ENCODE measurements around the gene FAS. TPM values are rescaled to one million over a fixed set of nuclear protein-coding genes. Genes with fewer than 3 reads are reported as not detected.
A peak's percentile ranks its signal among the peaks of the same experiment; 100 is the strongest.

Gene FAS
- total RNA-seq, 2 donors from 2014 or later = 105 to 121 TPM

GRCh38 chr10:89025453-89025852, 34.9 kb downstream of the FAS start:
- Mint-ChIP-seq H3K36me3 (ENCODE audit: low read depth) (peaks cover 48% of the 10 kb centered on the region), H3K9me3 (no peaks in the 10 kb centered on the region), H3K4me3 (no peak overlapping the region), H3K27me3 (no peaks in the 10 kb centered on the region), H3K27ac (no peak overlapping the region), H3K4me1 (no peaks in the 10 kb centered on the region)
- no peak for ATAC-seq (replicated peaks)

GRCh38 chr10:89029181-89029580, 38.6 kb downstream of the FAS start:
- no peaks in the 10 kb centered on the region for H3K9me3 Mint-ChIP-seq
- ATAC-seq (replicated peaks) = no peak
- H3K36me3 Mint-ChIP-seq (ENCODE audit: low read depth) = peaks cover 11% of the 10 kb centered on the region
- H3K27ac Mint-ChIP-seq = no peak overlapping the region
- no peak overlapping the region for H3K4me3 Mint-ChIP-seq
- H3K27me3 Mint-ChIP-seq = no peaks in the 10 kb centered on the region
- H3K4me1 Mint-ChIP-seq = peaks cover 16% of the 10 kb centered on the region

- H3K9me3 Mint-ChIP-seq = no peaks in the 10 kb centered on the region
- H3K4me1 Mint-ChIP-seq = peaks cover 16% of the 10 kb centered on the region
- H3K36me3 Mint-ChIP-seq (ENCODE audit: low read depth) = peaks cover 4% of the 10 kb centered on the region
- ATAC-seq (replicated peaks) = peak; percentile 55
- no peaks in the 10 kb centered on the region for H3K27me3 Mint-ChIP-seq
- H3K4me3 Mint-ChIP-seq = no peak overlapping the region
- H3K27ac Mint-ChIP-seq = no peak overlapping the region
Observed at GRCh38 chr10:89029785-89030437, 39.3 kb downstream of the FAS start.

GRCh38 chr10:89030791-89031190, 40.2 kb downstream of the FAS start:
- H3K27me3 Mint-ChIP-seq = no peaks in the 10 kb centered on the region
- H3K36me3 Mint-ChIP-seq (ENCODE audit: low read depth) = no peaks in the 10 kb centered on the region
- no peak overlapping the region for H3K4me3 Mint-ChIP-seq
- H3K4me1 Mint-ChIP-seq = peaks cover 16% of the 10 kb centered on the region
- ATAC-seq (replicated peaks) = no peak
- H3K9me3 Mint-ChIP-seq = no peaks in the 10 kb centered on the region
- H3K27ac Mint-ChIP-seq = no peak overlapping the region

GRCh38 chr10:89032141-89032891, 41.7 kb downstream of the FAS start:
- no peaks in the 10 kb centered on the region for H3K27me3 Mint-ChIP-seq
- H3K27ac Mint-ChIP-seq = peak overlapping the region; percentile 2
- ATAC-seq (replicated peaks) = peak; percentile 95
- no peaks in the 10 kb centered on the region for H3K9me3 Mint-ChIP-seq
- peak overlapping the region; percentile 40 for H3K4me3 Mint-ChIP-seq
- no peaks in the 10 kb centered on the region for H3K36me3 Mint-ChIP-seq (ENCODE audit: low read depth)
- H3K4me1 Mint-ChIP-seq = peaks cover 16% of the 10 kb centered on the region

GRCh38 chr10:89035461-89035860, 44.9 kb downstream of the FAS start:
- no peak overlapping the region for H3K4me3 Mint-ChIP-seq
- no peak for ATAC-seq (replicated peaks)
- no peaks in the 10 kb centered on the region for H3K9me3 Mint-ChIP-seq
- H3K36me3 Mint-ChIP-seq (ENCODE audit: low read depth) = peaks cover 5% of the 10 kb centered on the region
- no peaks in the 10 kb centered on the region for H3K27me3 Mint-ChIP-seq
- H3K27ac Mint-ChIP-seq = no peak overlapping the region
- peaks cover 16% of the 10 kb centered on the region for H3K4me1 Mint-ChIP-seq

GRCh38 chr10:89037096-89037495, 46.5 kb downstream of the FAS start:
- Mint-ChIP-seq H3K27ac (no peak overlapping the region), H3K36me3 (ENCODE audit: low read depth) (peaks cover 18% of the 10 kb centered on the region), H3K9me3 (no peaks in the 10 kb centered on the region), H3K4me1 (peaks cover 6% of the 10 kb centered on the region), H3K4me3 (no peak overlapping the region), H3K27me3 (no peaks in the 10 kb centered on the region)
- no peak for ATAC-seq (replicated peaks)

- Mint-ChIP-seq H3K27me3 (no peaks in the 10 kb centered on the region), H3K27ac (no peak overlapping the region), H3K9me3 (no peaks in the 10 kb centered on the region), H3K4me3 (no peak overlapping the region), H3K36me3 (ENCODE audit: low read depth) (peaks cover 43% of the 10 kb centered on the region), H3K4me1 (peaks cover 7% of the 10 kb centered on the region)
- ATAC-seq (replicated peaks) = no peak
Observed at GRCh38 chr10:89042562-89042961, 52.0 kb downstream of the FAS start.

- Mint-ChIP-seq H3K4me3 (no peak overlapping the region), H3K27me3 (no peaks in the 10 kb centered on the region), H3K36me3 (ENCODE audit: low read depth) (peaks cover 47% of the 10 kb centered on the region), H3K9me3 (no peaks in the 10 kb centered on the region), H3K4me1 (peaks cover 7% of the 10 kb centered on the region), H3K27ac (no peak overlapping the region)
- ATAC-seq (replicated peaks) = no peak
Observed at GRCh38 chr10:89043052-89043451, 52.5 kb downstream of the FAS start.

- peaks cover 31% of the 10 kb centered on the region for H3K36me3 Mint-ChIP-seq (ENCODE audit: low read depth)
- no peaks in the 10 kb centered on the region for H3K9me3 Mint-ChIP-seq
- ATAC-seq (replicated peaks) = no peak
- H3K27ac Mint-ChIP-seq = no peak overlapping the region
- no peaks in the 10 kb centered on the region for H3K27me3 Mint-ChIP-seq
- H3K4me3 Mint-ChIP-seq = no peak overlapping the region
- H3K4me1 Mint-ChIP-seq = peaks cover 7% of the 10 kb centered on the region
Observed at GRCh38 chr10:89047397-89047796, 56.8 kb downstream of the FAS start.

- H3K4me1 Mint-ChIP-seq = no peaks in the 10 kb centered on the region
- H3K9me3 Mint-ChIP-seq = no peaks in the 10 kb centered on the region
- H3K4me3 Mint-ChIP-seq = no peak overlapping the region
- no peaks in the 10 kb centered on the region for H3K27me3 Mint-ChIP-seq
- ATAC-seq (replicated peaks) = no peak
- H3K27ac Mint-ChIP-seq = no peak overlapping the region
- peaks cover 15% of the 10 kb centered on the region for H3K36me3 Mint-ChIP-seq (ENCODE audit: low read depth)
Observed at GRCh38 chr10:89051593-89051992, 61.0 kb downstream of the FAS start.

- H3K36me3 Mint-ChIP-seq (ENCODE audit: low read depth) = peaks cover under 1% of the 10 kb centered on the region
- no peak overlapping the region for H3K4me3 Mint-ChIP-seq
- no peaks in the 10 kb centered on the region for H3K4me1 Mint-ChIP-seq
- no peak for ATAC-seq (replicated peaks)
- no peak overlapping the region for H3K27ac Mint-ChIP-seq
- H3K9me3 Mint-ChIP-seq = no peaks in the 10 kb centered on the region
- no peaks in the 10 kb centered on the region for H3K27me3 Mint-ChIP-seq
Observed at GRCh38 chr10:89053555-89053954, 63.0 kb downstream of the FAS start.

- H3K4me1 Mint-ChIP-seq = no peaks in the 10 kb centered on the region
- no peaks in the 10 kb centered on the region for H3K9me3 Mint-ChIP-seq
- no peak for ATAC-seq (replicated peaks)
- no peaks in the 10 kb centered on the region for H3K27me3 Mint-ChIP-seq
- no peak overlapping the region for H3K4me3 Mint-ChIP-seq
- H3K27ac Mint-ChIP-seq = no peak overlapping the region
- no peaks in the 10 kb centered on the region for H3K36me3 Mint-ChIP-seq (ENCODE audit: low read depth)
Observed at GRCh38 chr10:89055159-89055558, 64.6 kb downstream of the FAS start.

GRCh38 chr10:89062861-89063260, 72.3 kb downstream of the FAS start:
- Mint-ChIP-seq H3K36me3 (ENCODE audit: low read depth) (no peaks in the 10 kb centered on the region), H3K4me3 (no peak overlapping the region), H3K27me3 (peaks cover 7% of the 10 kb centered on the region), H3K27ac (no peak overlapping the region), H3K9me3 (no peaks in the 10 kb centered on the region), H3K4me1 (no peaks in the 10 kb centered on the region)
- ATAC-seq (replicated peaks) = no peak

GRCh38 chr10:89063465-89063864, 72.9 kb downstream of the FAS start:
- H3K27ac Mint-ChIP-seq = no peak overlapping the region
- H3K4me1 Mint-ChIP-seq = no peaks in the 10 kb centered on the region
- no peak overlapping the region for H3K4me3 Mint-ChIP-seq
- no peaks in the 10 kb centered on the region for H3K36me3 Mint-ChIP-seq (ENCODE audit: low read depth)
- ATAC-seq (replicated peaks) = no peak
- H3K27me3 Mint-ChIP-seq = peaks cover 11% of the 10 kb centered on the region
- no peaks in the 10 kb centered on the region for H3K9me3 Mint-ChIP-seq

Data from activated T-helper 17 cell treated with anti-CD3 and anti-CD28 coated beads, Interleukin-2, amount 50 U/mL, for 72 hours (primary cell).